ENCODE results near the gene NCR3LG1. TPM values are rescaled to one million over a fixed set of nuclear protein-coding genes. Genes with fewer than 3 reads are reported as not detected.

NCR3LG1 gene
- total RNA-seq, 1 experiment from 2014 or later, result 1.4 TPM

GRCh38 chr11:17408026-17408425, 56.4 kb downstream of the NCR3LG1 start:
- Mint-ChIP-seq H3K36me3 (ENCODE audit: insufficient read depth in 1 of 3, low read depth in 3 of 3) (no peaks in the 10 kb centered on the region), H3K9me3 (peaks cover 0 to 6% of the 10 kb centered on the region in 2 experiments; a peak in 2 of 5 replicates)

More at GRCh38 chr11:17408026-17408425, 56.4 kb downstream of the NCR3LG1 start:
- Histone ChIP-seq H2BK12ac (ENCODE audit: insufficient read length, low read depth, low read length) (no peak overlapping the region), H4K5ac (ENCODE audit: insufficient read length, low read depth, low read length) (no peak overlapping the region), H3K23ac (ENCODE audit: insufficient read length, low read depth, low read length) (no peak overlapping the region), H3K23me2 (ENCODE audit: insufficient read length, low read depth, low read length, poor library complexity, severe bottlenecking) (no peaks in the 10 kb centered on the region), H2AFZ (ENCODE audit: low read length) (no peak overlapping the region), H2BK120ac (ENCODE audit: low read depth, low read length, poor library complexity, severe bottlenecking) (no peak overlapping the region), H3K27ac (ENCODE audit: insufficient read length, low read depth, low read length) (no peak overlapping the region), H4K8ac (replicated peaks; ENCODE audit: insufficient read length, low read depth, low read length) (no peak overlapping the region), H3K4me1 (ENCODE audit: insufficient read depth, low read length) (no peaks in the 10 kb centered on the region), H2AK5ac (ENCODE audit: insufficient read length, low read length) (no peak overlapping the region), H3K18ac (ENCODE audit: insufficient read length, low read depth, low read length) (no peak overlapping the region), H4K20me1 (ENCODE audit: control insufficient read depth, insufficient read depth, insufficient read length) (no peaks in the 10 kb centered on the region), H3K14ac (ENCODE audit: insufficient read depth, low read length) (no peak overlapping the region), H4K91ac (ENCODE audit: insufficient read length, low read depth, low read length) (no peak overlapping the region), H3K4me2 (ENCODE audit: insufficient read depth, insufficient read length, low read length) (no peak overlapping the region), H3K56ac (ENCODE audit: insufficient read length, low read depth, low read length) (no peak overlapping the region), H3K27me3 (ENCODE audit: insufficient read depth, low read length) (no peaks in the 10 kb centered on the region), H3K79me1 (ENCODE audit: insufficient read depth, low read depth, low read length, poor library complexity, severe bottlenecking) (no peaks in the 10 kb centered on the region), H2BK15ac (ENCODE audit: low read depth, low read length) (no peak overlapping the region), H3K9ac (ENCODE audit: extremely low read depth, insufficient read length, low read length) (no peak overlapping the region), H2BK5ac (ENCODE audit: insufficient read length, low read length) (no peak overlapping the region), H2BK20ac (ENCODE audit: low read depth, low read length, poor library complexity, severe bottlenecking) (no peak overlapping the region), H3T11ph (ENCODE audit: low read length) (no peak overlapping the region), H3K9me3 (ENCODE audit: control insufficient read depth, low read depth, low read length) (no peaks in the 10 kb centered on the region), H3K4ac (ENCODE audit: low read depth, low read length) (no peak overlapping the region), H3K79me2 (ENCODE audit: insufficient read depth, low read length) (no peaks in the 10 kb centered on the region)
- no peak overlapping the region; a peak in 1 of 7 replicates for H3K27ac Mint-ChIP-seq
- no CpG with 5 or more reads among the region's 2 CpGs for WGBS (ENCODE audit: extremely low coverage, insufficient read length, low lambda C conversion rate)
- DNase-seq, result no peak
- peaks cover 25% of the 10 kb centered on the region for H3K27me3 Mint-ChIP-seq (ENCODE audit: low read depth)
- no peak overlapping the region for H3K4me3 Mint-ChIP-seq
- TF ChIP-seq CTCF (conservative IDR thresholded peaks at IDR 0.05), result no peak
- H3K4me1 Mint-ChIP-seq, result peaks cover 5 to 19% of the 10 kb centered on the region in 2 experiments
